Measurements from ENCODE around the gene RUBCNL.
A peak's percentile ranks its signal among the peaks of the same experiment; 100 is the strongest.
"Not testable (repeated sequence)": the region's sequence is repeated elsewhere in the genome, so short reads cannot be mapped to it uniquely, and the experiment has no call there.

The RUBCNL gene

DNA sequence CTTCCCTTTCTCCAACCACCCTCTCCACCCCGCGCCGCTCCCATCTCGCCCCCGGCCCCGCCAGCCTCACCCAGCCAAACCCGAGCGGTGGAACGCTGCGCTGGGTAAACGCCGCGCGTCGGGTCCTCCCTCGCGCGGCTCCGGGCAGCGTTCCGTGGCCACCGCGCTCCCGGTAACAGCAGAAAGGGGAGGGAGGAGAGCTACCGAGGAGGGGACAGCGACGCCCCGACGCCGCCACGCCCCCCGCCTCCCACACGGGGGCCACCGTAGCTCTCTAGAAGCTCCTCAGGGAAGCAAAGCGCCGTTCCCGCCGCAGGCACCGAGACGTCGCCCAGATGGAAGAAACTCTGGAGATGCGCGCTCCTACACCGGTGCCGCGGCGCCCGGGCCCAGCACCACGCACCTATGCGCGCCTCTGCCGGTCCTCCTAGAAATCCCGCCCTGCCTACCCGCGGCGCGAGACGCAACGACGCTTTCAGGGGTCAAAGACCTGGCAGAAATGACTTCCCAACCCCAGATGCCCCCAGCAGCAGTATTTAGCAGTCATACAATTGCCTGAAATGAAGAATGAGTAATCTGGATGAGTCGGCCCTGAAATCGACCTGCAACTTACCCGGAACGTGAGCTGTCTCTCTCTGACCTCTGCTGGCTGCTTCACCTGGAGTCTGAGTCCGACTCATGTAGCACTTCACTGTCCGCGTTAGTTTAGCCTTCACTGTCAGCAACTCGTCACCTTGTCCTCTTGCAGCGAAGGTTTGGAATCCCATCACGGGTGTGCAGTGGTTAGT is at the start of gene RUBCNL:
Gene RUBCNL, minus strand, starts transcription at position 189 of the 788 bp plus-strand sequence. CDS start 14,777 bp downstream, outside the sequence.
- Histone ChIP-seq H3K4me3 (ENCODE audit: low read depth, low read length) (peak within 1 kb of the TSS; percentile 78), H3K27ac (ENCODE audit: low read depth, low read length) (no peak within 1 kb of the TSS), H3K9ac (ENCODE audit: low read length) (peak within 1 kb of the TSS; percentile 48), H3K9me3 (ENCODE audit: control insufficient read depth, insufficient read depth, low read depth, low read length) (no peaks in the 10 kb centered on the region), H3K36me3 (ENCODE audit: control insufficient read depth, insufficient read depth, low read length) (no peaks in the 10 kb centered on the region), H3K27me3 (ENCODE audit: control insufficient read depth, insufficient read depth, low read length) (peaks cover 56% of the 10 kb centered on the region), H3K4me1 (ENCODE audit: control insufficient read depth, insufficient read depth, low read length) (peaks cover 29% of the 10 kb centered on the region; the same call in 1 of the 2 replicates)

- not testable (repeated sequence) for H3K27me3 ChIP-seq (ENCODE audit: control insufficient read depth, insufficient read depth, low read length); H3K4me1 ChIP-seq (ENCODE audit: control insufficient read depth, insufficient read depth, low read length); H3K9ac ChIP-seq (ENCODE audit: low read length); H3K36me3 ChIP-seq (ENCODE audit: control insufficient read depth, insufficient read depth, low read length); H3K9me3 ChIP-seq (ENCODE audit: control insufficient read depth, insufficient read depth, low read depth, low read length); H3K4me3 ChIP-seq (ENCODE audit: low read depth, low read length); H3K27ac ChIP-seq (ENCODE audit: low read depth, low read length)
Measured at GRCh38 chr13:46429558-46429957, 42.5 kb upstream of the RUBCNL start.

DNA sequence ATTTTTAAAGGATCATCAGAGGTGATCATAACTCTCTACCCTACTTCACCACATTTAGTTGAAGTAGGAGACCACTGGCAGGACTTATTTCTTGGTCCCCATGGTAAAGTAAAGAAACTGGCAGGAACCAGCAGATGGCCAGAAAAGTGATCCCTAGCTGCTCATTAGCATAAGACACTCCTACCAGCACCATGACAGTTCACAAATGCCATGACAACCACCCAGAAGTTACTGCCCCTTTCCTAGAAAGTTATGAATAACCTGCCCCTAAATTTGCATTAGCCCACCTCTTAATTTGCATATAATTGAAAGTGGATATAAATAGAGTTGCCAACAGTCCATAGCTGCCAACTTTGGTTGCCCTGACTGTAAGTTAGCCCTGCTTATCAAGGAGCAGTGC is 18.4 kb upstream of the RUBCNL start:
- no peak overlapping the region for H3K4me3 ChIP-seq (ENCODE audit: low read depth, low read length)
- H3K9ac ChIP-seq (ENCODE audit: low read length) = no peak overlapping the region
- H3K9me3 ChIP-seq (ENCODE audit: control insufficient read depth, insufficient read depth, low read depth, low read length) = peaks cover 10% of the 10 kb centered on the region; the same call in 1 of the 2 replicates
- H3K4me1 ChIP-seq (ENCODE audit: control insufficient read depth, insufficient read depth, low read length) = peaks cover 11% of the 10 kb centered on the region; the same call in 1 of the 2 replicates
- H3K36me3 ChIP-seq (ENCODE audit: control insufficient read depth, insufficient read depth, low read length) = no peaks in the 10 kb centered on the region
- H3K27me3 ChIP-seq (ENCODE audit: control insufficient read depth, insufficient read depth, low read length) = no peaks in the 10 kb centered on the region
- no peak overlapping the region for H3K27ac ChIP-seq (ENCODE audit: low read depth, low read length)

- Histone ChIP-seq H3K9me3 (ENCODE audit: control insufficient read depth, insufficient read depth, low read depth, low read length) (peaks cover 10% of the 10 kb centered on the region; the same call in 1 of the 2 replicates), H3K36me3 (ENCODE audit: control insufficient read depth, insufficient read depth, low read length) (no peaks in the 10 kb centered on the region), H3K4me3 (ENCODE audit: low read depth, low read length) (no peak overlapping the region), H3K4me1 (ENCODE audit: control insufficient read depth, insufficient read depth, low read length) (peaks cover 16% of the 10 kb centered on the region; the same call in 1 of the 2 replicates), H3K9ac (ENCODE audit: low read length) (no peak overlapping the region), H3K27ac (ENCODE audit: low read depth, low read length) (no peak overlapping the region; the same call in 1 of the 2 replicates), H3K27me3 (ENCODE audit: control insufficient read depth, insufficient read depth, low read length) (no peaks in the 10 kb centered on the region)
Measured at GRCh38 chr13:46404733-46405100, 17.7 kb upstream of the RUBCNL start.

DNA sequence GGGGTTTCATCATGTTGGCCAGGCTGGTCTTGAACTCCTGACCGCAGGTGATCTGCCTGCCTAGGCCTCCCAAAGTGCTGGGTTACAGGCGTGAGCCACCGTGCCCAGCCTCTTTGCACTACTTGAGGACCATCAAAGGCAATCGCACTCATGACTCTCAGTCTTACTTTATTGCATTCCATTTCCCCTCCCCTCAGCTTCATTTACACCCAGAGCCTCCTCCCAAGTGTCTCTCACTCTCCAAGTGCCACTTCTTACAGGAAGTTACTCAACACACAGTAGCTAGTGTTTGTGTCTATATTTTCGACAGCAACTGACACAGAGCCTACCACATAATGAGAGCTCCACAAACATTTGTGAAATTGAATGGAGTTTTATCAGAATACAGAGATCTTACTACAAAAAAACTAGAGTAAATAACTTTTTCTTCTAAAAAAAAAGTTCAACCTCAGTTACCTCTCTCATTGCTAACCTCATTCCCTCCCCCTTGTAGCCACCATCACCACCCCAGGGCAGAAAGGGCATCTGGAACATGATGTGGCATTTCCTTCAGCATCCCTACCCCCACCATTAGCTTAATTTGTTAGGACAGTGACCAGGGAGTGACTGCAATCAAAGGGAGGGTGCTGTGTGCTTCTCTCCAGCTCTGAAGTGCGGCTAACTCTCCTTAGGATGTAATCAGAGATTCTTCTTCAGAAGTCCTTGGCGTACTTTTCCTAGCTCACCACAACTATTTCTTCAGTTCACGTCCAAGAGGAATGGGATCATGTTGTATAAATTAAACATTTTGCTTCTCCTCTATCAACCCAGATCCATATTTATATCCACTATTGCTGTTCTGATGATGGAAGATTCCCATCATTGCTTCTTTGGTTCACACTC is 17.0 kb upstream of the RUBCNL start:
- Histone ChIP-seq H3K27me3 (ENCODE audit: control insufficient read depth, insufficient read depth, low read length) (no peaks in the 10 kb centered on the region), H3K9ac (ENCODE audit: low read length) (no peak overlapping the region), H3K4me1 (ENCODE audit: control insufficient read depth, insufficient read depth, low read length) (peaks cover 16% of the 10 kb centered on the region; the same call in 1 of the 2 replicates), H3K27ac (ENCODE audit: low read depth, low read length) (no peak overlapping the region; the same call in 1 of the 2 replicates), H3K36me3 (ENCODE audit: control insufficient read depth, insufficient read depth, low read length) (no peaks in the 10 kb centered on the region), H3K9me3 (ENCODE audit: control insufficient read depth, insufficient read depth, low read depth, low read length) (peaks cover 9% of the 10 kb centered on the region; the same call in 1 of the 2 replicates), H3K4me3 (ENCODE audit: low read depth, low read length) (no peak overlapping the region)

GRCh38 chr13:46402178-46402577 is 15.1 kb upstream of the RUBCNL start:
- Histone ChIP-seq H3K9me3 (ENCODE audit: control insufficient read depth, insufficient read depth, low read depth, low read length) (peaks cover 7% of the 10 kb centered on the region; the same call in 1 of the 2 replicates), H3K9ac (ENCODE audit: low read length) (no peak overlapping the region), H3K4me1 (ENCODE audit: control insufficient read depth, insufficient read depth, low read length) (peaks cover 16% of the 10 kb centered on the region; the same call in 1 of the 2 replicates), H3K27me3 (ENCODE audit: control insufficient read depth, insufficient read depth, low read length) (no peaks in the 10 kb centered on the region), H3K36me3 (ENCODE audit: control insufficient read depth, insufficient read depth, low read length) (no peaks in the 10 kb centered on the region), H3K4me3 (ENCODE audit: low read depth, low read length) (no peak overlapping the region), H3K27ac (ENCODE audit: low read depth, low read length) (no peak overlapping the region)

GRCh38 chr13:46401432-46401831 is 14.4 kb upstream of the RUBCNL start:
- Histone ChIP-seq H3K9me3 (ENCODE audit: control insufficient read depth, insufficient read depth, low read depth, low read length) (peaks cover 7% of the 10 kb centered on the region; the same call in 1 of the 2 replicates), H3K36me3 (ENCODE audit: control insufficient read depth, insufficient read depth, low read length) (no peaks in the 10 kb centered on the region), H3K9ac (ENCODE audit: low read length) (no peak overlapping the region), H3K27me3 (ENCODE audit: control insufficient read depth, insufficient read depth, low read length) (no peaks in the 10 kb centered on the region), H3K4me1 (ENCODE audit: control insufficient read depth, insufficient read depth, low read length) (peaks cover 16% of the 10 kb centered on the region; the same call in 1 of the 2 replicates), H3K27ac (ENCODE audit: low read depth, low read length) (no peak overlapping the region), H3K4me3 (ENCODE audit: low read depth, low read length) (no peak overlapping the region)

DNA sequence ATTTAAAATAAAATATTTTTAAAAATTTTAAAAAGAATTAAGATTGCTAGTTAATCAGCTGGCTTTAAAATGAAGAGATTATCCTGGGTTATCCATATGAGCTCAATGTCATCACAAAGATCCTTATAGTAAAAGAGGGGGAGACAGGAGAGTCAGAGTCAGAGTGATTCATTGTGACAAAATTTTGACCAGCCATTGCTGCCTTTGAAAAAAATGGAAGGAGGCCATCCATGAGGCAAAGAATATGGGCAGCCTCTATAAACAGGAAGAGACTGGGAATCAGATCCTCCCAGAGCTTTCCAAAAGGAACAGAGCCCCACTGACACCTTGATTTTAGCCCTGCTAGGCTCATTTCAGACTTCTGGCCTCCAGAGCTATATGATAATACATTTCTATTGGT is 9.3 kb upstream of the RUBCNL start:
- Histone ChIP-seq H3K4me3 (ENCODE audit: low read depth, low read length) (no peak overlapping the region), H3K36me3 (ENCODE audit: control insufficient read depth, insufficient read depth, low read length) (no peaks in the 10 kb centered on the region), H3K4me1 (ENCODE audit: control insufficient read depth, insufficient read depth, low read length) (peaks cover 6% of the 10 kb centered on the region; the same call in 1 of the 2 replicates), H3K9me3 (ENCODE audit: control insufficient read depth, insufficient read depth, low read depth, low read length) (no peaks in the 10 kb centered on the region), H3K27me3 (ENCODE audit: control insufficient read depth, insufficient read depth, low read length) (no peaks in the 10 kb centered on the region), H3K27ac (ENCODE audit: low read depth, low read length) (no peak overlapping the region), H3K9ac (ENCODE audit: low read length) (no peak overlapping the region)

GRCh38 chr13:46392967-46393366 is 5.9 kb upstream of the RUBCNL start:
- H3K27ac ChIP-seq (ENCODE audit: low read depth, low read length) = no peak overlapping the region
- no peak overlapping the region for H3K9ac ChIP-seq (ENCODE audit: low read length)
- H3K27me3 ChIP-seq (ENCODE audit: control insufficient read depth, insufficient read depth, low read length) = peaks cover 19% of the 10 kb centered on the region
- H3K4me3 ChIP-seq (ENCODE audit: low read depth, low read length) = no peak overlapping the region
- no peaks in the 10 kb centered on the region for H3K9me3 ChIP-seq (ENCODE audit: control insufficient read depth, insufficient read depth, low read depth, low read length)
- H3K36me3 ChIP-seq (ENCODE audit: control insufficient read depth, insufficient read depth, low read length) = no peaks in the 10 kb centered on the region
- H3K4me1 ChIP-seq (ENCODE audit: control insufficient read depth, insufficient read depth, low read length) = peaks cover 22% of the 10 kb centered on the region; the same call in 1 of the 2 replicates

DNA sequence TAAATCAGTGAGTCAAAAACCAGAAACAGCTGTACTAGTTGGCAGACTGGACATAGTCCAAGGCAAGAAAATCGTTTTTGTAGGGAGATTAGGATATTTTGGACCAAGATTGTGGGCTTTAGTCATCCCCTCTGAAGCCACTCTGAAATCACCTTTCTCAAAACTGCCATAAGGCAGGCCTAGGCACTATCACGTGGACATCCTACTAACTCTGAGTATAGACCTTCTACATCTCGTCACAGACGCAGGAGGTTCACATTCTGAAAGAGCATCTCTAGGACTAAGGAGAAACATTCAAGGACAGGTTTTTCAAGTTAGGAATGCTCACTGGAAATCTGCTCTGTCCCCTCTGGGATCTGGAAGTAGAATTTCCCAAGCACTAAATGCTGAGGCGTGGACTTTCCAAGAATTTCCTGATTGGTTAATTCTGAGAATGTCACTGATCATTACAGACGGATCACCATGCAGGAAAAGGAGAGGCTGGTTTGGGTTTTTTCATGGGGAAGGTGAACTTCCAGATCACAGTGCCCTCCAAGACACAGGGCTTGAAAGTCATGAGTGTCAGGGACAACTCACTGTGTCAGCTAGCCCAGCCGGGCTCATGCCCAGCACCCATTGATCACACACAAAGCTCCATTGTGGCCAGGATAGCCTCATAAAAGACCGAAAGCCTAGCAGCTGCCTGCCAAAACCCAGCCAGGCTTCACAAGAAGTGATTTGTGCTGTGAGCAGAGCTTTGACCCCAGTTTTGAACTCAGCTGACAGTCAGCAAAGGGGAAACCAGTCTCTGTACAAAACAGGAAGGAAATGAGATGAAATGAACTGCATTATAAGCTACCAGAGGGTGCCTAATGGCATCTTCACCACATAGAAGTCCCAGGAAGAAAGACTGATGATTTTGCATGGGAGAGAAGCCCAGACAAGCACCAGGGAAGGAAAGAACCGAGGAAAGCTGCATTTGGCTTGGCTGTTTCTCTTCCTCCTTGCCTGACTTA is 2.7 kb upstream of the RUBCNL start:
- H3K9me3 ChIP-seq (ENCODE audit: control insufficient read depth, insufficient read depth, low read depth, low read length) = no peaks in the 10 kb centered on the region
- no peak overlapping the region for H3K9ac ChIP-seq (ENCODE audit: low read length)
- H3K4me3 ChIP-seq (ENCODE audit: low read depth, low read length) = no peak overlapping the region
- H3K27ac ChIP-seq (ENCODE audit: low read depth, low read length) = no peak overlapping the region
- no peaks in the 10 kb centered on the region for H3K36me3 ChIP-seq (ENCODE audit: control insufficient read depth, insufficient read depth, low read length)
- H3K27me3 ChIP-seq (ENCODE audit: control insufficient read depth, insufficient read depth, low read length) = peaks cover 51% of the 10 kb centered on the region
- peaks cover 29% of the 10 kb centered on the region; the same call in 1 of the 2 replicates for H3K4me1 ChIP-seq (ENCODE audit: control insufficient read depth, insufficient read depth, low read length)
